Measurements from ENCODE around the gene CIDEA. TPM values are rescaled to one million over a fixed set of nuclear protein-coding genes. Genes with fewer than 3 reads are reported as not detected.

The CIDEA gene
- total RNA-seq, 1 donor from 2014 or later: not detected

Other genes starting within 250 kb of the CIDEA start
- gene ANKRD62, start 160.5 kb upstream of the CIDEA start, total RNA-seq: not detected in 2 replicates
- 7.2 and 10.7 TPM in 2 replicates for gene TUBB6, start 53.9 kb downstream of the CIDEA start, total RNA-seq
- 44.6 and 44.8 TPM in 2 replicates for gene AFG3L2, start 122.9 kb downstream of the CIDEA start, total RNA-seq
- 11.1 and 15.7 TPM in 2 replicates for gene PRELID3A, start 153.6 kb downstream of the CIDEA start, total RNA-seq